ENCODE results near the gene SRSF6.
"Not testable (repeated sequence)": the region's sequence is repeated elsewhere in the genome, so short reads cannot be mapped to it uniquely, and the experiment has no call there.

SRSF6 gene

DNA sequence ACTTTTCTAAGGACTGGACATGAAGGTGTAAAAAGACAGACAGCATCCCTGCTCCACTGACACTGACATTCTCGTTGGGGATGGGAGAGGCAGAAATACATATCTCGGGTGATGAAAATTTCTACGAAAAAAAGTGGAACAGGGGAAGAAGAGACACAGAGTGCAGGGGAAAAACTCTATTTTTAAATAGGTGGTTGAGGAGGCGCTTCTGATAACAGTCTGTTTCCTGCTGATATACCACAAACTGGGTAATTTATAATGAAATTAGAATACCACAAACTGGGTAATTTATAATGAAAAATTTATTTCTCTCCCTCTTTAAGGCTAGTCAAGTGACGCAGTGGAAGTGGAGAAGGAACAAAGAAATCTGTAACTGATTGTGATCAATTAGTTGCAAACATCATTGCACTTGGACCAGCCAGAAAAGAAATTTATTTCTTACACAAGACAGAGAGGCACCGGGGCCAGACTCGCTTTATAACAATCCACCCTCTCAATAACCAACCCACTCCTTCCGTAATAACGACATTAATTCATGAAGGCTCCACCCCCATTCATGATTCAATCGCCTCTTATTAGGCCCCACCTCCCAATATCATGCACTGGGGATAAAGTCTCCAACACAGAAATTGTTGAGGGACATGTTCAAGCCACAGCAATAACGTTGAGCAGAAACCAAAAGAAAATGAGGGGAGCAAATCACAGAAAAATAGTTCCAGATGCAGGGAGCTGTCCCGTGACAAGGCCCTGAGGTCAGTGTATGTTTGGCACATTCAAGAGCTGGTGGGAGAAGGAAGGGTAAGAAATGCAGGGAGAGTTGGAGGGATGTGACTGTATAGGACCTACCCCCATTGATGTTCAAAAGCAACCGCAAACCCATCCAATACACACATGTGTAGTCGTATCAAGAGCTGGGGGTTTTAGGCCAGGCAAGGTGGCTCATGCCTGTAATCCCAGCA is 6.6 kb upstream of the SRSF6 start:
- DNase-seq = no peak

DNA sequence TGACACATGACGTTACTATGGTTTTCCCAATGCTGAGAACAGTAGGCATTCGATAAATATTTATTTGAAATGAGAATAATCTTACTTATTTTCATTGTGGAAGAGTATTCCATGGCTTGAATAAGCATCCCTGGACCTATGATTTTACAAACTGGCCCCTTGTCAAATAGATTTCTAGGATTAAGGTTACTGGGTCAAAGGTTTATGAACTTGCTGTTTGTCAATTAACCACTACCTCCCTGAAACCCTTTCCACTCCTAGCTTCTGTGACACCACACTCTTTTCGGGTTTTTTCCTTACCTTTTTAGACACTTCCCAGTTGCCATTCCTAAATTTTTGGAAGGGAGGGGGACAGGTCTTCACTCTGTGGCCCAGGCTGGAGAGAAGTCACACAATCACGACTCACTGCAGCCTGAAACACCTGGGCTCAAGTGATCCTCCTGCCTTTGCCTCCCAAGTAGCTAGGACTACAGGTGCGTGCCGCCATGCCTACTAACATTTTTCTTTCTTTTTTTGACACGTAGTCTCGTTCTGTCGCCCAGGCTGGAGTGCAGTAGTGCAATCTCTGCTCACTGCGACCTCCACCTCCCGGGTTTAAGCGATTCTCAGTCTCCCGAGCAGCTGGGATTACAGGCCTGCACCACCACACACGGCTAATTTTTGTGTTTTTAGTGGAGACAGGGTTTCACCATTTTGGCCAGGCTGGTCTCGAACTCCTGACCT is 5.1 kb upstream of the SRSF6 start:
- no peak for DNase-seq

DNA sequence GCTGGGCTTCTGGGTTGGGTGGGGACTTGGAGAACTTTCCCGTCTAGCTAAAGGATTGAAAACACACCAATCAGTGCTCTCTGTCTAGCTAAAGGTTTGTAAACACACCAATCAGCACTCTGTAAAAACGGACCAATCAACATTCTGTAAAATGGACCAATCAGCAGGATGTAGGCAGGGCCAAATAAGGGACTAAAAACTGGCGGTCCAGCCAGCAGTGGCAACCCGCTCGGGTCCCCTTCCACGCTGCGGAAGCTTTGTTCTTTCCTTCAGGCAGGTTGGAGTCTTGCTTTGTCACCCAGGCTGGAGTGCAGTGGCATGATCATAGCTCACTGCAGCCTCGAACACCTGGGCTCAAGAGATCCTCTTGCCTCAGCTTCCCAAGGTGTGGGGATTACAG is 1.4 kb upstream of the SRSF6 start:
- DNase-seq = not testable (repeated sequence)

DNA sequence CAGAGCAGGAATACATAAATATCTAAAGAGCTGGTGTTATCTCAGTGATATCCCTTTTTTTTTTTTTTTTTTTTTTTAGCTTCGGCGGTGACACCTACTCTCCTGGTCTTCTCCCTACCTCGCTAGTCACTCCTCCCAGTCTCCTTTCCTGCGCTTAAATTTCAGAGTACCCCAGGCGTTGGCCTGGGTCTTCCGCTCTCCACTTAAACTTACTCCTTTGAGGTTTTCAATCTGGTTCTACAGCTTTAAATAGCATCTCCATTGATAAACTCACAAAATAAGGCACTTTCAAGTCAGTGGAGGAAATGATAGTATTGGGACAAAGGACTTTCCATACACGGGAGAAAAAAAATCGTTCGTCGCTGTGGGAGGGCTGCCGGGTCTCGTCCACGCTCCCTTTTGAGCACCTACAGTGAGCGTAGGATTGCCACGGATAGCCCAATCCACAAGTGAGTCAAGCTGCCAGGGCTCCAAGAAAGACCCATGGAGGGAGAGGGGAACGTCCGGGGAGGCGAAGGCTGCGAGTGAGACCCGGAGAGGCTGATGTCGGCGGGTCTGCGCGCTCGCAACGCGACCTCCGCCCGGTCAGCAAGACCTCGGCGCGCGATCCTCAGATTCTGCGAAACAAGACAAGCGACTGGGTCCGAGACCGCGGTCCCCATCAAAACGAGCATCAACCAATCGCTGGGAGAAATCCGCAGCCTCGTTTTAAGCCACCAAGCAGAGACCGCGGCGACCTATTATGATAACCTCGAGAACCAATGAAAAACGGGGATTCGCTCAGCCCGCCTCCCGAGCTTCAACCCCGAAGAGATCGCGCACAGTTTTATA is 672 bp upstream of the SRSF6 start:
- peak; percentile 90 for DNase-seq

DNA sequence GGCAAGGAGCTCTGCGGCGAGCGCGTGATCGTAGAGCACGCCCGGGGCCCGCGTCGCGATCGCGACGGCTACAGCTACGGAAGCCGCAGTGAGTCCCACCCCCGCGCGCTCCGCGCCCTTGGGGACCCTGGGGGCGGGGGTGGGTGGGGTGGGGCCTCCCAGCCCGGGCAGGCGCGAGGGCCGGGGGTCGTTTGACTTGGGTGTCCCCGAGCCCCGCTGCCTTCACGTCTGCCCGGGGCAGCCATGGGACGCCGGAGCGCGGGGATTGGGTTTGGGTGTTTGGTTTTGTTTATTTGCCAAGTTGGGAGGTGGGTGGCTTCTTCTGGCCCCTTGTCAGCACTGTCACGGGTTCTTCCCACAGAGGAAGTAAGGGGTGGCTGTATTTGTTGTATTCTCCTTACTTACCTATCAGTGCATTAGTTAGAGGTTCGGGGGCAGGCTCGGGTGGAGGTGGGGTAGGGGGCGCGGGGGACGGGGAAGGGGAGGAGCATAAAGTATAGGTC is 777 bp downstream of the SRSF6 start:
- DNase-seq = no peak

DNA sequence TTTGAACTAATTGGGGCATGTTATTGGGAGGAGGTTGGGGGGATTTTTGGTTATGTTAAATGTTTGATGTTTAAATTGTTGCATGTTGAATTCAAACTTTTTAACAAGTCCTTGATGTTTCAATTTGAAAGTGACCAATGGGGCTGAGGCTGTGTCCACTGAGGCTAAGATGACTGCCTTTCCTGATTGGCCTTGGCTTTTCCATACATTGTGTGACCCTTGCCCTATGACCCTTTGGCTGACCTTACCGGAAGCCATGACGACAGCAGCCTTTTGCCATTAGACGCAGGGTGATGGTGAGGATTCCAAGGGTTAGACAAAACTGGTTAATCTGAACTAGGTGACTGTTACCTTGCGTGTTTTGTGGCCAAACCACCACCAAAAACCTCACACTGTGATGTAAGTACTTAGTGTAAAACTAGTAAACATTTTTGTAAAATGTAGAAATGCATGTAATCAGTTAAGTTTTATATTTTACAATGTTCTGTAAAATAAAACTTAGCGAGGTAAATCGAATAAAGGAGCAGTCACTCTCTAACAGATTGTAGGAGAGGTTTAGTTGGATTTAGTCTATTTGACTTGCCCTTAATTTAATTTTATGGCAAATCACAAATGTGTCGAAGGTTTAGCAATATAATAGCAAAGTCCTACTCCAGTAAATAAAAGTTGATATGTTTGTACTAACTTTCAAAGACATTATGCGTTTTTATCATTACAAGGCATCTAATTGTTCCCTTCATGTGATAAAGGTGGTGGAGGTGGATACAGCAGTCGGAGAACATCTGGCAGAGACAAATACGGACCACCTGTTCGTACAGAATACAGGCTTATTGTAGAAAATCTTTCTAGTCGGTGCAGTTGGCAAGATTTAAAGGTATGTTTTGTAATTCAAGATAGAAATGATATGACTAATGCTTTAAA is 1.6 kb downstream of the SRSF6 start:
- DNase-seq = no peak

DNA sequence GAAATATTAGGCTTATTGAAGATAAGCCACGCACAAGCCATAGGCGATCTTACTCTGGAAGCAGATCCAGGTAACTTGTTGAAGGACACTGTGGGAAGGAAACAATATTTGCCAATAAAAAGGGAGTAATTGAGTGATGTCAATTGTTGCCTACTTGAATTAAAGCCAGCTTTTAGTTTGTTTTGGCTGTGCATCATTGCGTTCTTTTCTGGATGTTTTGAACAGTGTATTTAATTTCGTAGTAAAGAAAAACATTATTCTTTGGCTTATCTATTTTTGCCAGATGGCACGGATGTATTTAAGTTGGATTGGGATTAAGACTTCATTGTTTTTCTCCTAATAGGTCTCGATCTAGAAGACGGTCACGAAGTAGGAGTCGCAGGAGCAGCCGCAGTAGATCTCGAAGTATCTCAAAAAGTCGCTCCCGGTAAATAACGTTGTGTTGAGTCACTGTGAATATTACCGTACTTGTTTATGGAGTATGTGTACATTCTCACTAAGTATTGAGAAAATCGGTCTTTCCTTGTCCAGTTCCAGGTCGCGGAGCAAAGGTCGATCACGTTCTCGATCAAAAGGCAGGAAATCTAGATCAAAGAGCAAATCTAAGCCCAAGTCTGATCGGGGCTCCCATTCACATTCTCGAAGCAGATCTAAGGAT is 2.6 kb downstream of the SRSF6 start:
- no peak for DNase-seq

DNA sequence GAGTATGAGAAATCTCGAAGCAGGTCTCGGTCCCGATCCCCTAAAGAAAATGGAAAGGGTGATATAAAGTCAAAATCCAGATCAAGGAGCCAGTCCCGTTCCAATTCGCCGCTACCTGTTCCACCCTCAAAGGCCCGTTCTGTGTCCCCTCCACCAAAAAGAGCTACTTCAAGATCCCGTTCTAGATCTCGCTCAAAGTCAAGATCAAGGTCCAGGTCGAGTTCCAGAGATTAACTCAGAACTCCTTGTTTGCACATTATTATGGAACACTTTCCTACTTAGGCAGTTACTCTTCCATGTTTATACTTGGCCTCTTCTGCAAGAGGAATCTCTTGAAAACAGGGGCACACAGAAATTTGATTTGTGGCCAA is 3.1 kb downstream of the SRSF6 start:
- DNase-seq = no peak

DNA sequence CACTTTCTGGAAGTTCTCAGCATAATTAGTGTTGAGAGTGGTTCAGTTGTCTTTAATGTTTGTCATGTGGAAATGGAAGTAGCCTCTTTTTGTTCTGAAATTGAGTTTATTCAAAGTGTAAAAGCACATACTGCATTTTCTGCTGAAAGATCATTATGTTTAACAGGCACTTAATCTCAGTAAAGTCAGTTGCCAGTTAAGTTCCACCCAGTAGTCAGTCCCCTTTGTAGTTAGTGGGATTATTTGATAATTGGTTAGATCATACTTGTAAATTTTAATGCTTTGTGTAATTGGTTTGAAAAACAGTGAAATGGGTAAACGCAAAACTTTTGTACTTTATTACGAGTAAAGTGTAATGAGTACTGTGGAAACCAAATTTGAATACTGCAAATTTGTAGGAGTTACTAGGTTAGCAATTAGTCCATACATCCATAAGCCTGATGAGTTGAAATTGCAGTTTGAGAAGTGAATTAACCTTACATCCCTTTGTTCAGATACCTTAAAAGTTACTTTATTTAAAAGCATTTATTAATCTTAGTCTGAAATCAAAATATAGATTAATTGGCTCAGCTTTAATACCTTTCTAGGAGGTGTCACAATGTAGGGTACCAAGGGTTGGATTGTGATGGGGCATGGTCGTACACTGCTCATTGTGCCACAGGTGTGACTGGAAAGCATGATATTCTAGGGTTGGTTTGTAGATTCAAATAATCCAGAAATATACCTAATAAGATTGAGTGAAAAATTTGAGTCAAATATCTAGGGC is 4.4 kb downstream of the SRSF6 start:
- DNase-seq = no peak

DNA sequence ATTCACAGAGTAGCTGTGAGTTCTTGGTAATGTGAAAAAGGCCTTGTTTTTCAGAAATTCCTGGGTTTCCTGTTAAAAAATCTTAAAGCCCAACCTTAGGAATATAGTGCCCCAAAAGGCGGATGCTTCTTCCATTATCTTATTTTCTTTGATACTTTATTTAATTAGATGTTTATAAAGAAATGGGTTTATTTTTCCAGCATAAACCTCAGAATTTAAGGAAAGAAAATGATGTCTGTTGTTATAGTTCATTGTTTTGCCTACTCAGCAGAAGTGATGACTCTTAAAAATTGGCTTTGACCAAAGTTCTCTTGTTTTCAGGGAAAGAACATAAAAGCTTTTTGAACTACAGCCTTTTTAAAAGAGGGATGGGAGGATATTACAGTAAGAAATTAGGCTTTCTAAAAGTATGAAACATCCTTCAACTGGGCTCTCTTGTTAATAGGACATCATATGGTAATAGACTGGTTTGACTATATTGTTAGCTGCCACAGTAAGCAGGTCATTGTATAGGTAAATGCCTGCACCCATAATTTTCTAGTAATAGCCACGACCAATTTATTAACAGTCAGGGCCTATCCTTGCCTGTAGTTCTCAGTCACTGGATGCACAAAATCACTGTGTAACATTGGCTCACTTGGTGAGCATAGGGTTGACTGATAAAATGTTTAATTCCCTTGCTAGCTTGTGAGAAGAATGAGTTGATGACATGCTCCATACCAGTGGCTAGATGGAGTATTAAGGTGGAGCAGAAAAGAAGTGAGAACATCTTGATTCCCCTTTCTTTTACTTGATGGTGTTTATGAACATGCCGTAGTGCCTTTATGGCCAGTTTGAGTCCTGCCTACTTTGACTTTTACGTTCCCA is 5.2 kb downstream of the SRSF6 start:
- DNase-seq = no peak

DNA sequence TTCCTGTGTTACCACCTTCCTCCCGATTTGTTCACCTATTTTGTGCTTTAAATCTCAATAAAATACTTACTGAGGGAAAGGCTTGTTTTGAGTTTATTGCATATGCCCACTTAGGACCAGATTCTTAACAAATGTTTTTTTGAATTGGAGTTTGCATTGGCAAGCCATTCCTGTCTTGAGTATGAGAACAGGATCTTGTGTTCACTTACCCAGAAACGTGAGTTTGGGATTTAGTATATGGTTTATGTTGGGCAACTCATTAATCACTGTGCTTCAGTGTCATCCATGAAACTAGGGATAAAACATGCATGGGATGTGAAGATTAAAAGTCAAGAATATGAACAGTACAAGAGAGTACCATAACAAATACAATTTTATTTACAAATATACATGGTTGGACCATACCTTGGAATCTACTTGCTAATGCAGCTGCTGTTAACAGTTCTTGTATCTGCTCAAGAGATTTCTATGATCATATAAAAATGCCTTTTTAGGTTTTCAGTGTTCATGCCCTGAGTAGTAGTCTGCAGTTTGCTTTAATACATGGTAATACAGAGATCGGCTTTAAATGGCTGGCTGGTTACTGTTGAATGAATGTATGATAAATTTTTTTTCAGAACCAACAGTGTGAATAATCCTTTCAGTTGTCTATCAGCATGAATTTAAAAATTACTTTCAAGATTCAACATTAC is 6.0 kb downstream of the SRSF6 start:
- no peak for DNase-seq

DNA sequence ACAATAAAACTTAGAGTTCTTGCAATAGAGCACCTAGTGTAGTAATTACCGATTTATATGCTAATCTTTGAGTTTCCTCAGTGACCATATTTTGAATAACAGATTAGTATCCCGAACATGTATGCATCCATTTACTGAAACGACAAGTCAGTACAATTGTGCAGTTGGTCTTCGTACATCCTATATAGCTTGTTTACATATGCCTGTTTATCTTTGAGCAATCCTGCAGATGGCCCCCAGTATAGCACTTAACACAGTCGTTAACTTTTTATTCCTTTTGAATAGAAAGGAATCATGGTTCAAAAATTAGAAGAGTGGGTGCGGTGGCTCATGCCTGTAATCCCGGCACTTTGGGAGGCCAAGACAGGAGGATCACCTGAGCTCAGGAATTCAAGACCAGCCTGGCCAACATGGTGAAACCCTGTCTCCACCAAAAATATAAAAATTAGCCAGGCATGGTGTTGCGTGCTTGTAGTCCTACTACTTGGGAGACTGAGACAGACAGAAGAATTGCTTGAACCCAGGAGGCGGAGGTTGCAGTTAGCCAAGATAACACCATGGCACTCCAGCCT is 6.6 kb downstream of the SRSF6 start:
- DNase-seq = no peak

DNA sequence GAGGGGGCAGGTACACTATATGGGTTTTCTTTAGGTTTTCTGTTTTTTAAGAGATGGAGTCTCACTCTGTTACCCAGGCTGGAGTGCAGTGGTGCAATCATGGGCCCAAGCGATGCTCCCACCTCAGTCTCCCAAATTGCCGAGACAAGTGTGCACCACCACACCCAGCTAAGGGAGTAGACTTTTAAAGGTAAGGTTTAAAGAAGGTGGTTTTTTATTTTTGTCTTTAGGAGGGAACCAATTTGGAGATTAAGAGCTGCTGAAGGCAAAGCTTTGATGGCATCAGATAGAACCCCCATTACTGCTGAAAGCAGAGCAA is 7.9 kb downstream of the SRSF6 start:
- DNase-seq = no peak

DNA sequence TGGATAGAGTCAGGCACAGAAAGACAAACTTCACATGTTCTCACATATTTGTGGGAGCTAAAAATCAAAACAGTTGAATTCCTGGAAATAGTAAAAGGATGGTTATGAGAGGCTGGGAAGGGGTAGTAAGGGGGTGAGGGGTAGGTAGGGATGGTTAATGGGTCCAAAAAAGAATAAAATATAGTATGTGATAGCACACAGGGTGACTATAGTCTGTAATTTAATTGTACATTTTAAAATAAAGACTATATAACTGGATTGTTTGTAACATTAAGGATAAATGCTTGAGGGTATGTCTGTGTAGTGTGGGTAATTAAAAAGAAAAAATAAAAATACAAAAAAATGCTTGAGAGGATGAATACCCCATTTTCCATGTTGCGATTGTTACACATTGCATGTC is 9.9 kb downstream of the SRSF6 start:
- DNase-seq = no peak

DNA sequence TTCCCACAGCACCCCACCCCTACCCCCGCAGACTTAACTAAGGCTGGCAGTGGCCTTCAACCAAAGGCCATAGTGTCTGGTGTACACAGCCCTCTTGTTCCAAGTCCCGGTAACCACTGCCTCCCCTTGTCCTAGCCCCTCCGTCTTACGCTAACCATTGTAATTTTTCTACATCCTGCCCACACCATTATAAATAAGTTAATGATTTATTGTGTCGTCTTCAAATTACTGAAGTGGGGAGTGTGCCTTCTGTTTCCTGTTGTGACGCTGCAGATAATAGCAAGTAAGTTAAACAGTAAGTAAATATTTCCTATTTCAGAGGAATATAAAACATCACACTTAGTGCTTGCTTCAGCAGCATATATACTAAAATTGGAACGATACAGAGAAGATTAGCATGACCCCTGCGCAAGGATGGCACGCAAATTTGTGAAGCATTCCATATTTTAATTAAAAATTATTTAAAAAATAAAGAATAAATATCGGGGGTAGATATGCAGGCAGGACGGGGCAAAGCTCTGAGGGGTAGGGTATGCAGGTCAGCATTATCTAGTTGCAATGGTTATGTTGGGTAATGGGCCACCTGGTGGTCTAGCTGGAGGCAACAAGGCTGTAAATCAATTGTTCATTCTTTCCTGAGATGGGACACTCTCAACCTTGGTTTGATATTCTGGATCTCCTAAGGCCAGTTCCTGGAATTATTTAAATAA is 15.1 kb downstream of the SRSF6 start:
- no peak for DNase-seq

DNA sequence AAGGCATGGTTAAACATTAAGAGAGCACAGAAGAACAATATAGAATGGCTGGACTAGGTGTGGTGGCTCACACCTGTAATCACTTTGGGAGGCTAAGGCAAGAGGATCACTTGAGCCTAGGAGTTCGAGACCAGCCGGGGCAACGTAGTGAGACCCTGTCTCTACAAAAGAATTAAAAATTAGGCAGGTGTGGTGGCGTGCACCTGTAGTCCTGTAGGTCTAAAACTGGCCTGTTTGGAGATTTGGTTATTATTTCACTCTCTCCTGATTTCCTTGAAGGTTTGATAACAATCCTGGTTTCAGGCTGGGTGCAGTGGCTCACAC is 15.6 kb downstream of the SRSF6 start:
- DNase-seq = no peak

DNA sequence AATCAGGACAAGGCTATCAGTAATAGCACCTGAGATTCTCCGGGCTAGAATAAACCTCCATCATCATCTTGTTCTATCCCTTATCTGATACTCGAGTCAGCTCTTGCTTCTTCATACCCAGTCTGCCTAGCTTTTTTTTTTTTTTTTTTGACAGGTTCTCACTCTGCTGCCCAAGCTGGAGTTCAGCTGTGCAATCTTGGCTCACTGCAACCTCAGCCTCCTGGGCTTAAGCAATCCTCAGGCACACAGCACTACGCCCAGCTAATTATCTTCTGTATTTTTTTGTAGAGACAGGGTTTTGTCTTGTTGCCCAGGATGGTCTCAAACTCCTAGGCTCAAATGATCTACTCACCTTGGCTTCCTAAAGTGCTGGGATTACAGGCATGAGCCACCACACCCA is 19.5 kb downstream of the SRSF6 start:
- DNase-seq = no peak

DNA sequence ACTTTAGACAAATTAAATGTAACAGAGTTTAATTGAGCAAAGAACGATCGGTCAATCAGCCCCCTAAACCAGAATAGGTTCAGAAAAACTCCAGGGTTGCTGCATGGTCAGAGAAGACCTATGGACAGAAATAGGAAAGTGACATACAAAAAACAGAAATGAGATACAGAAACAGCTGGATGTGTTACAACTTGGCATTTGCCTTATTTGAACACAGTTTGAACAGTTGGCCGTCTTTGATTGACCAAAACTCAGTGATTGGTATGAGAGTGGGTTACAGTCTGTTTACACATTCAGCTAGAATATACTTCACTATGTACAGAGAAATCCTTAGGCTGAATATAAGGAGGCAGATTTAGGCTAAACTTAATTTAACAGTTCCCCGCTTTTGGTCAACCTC is 19.9 kb downstream of the SRSF6 start:
- DNase-seq = no peak

All from amniotic stem cell (primary cell).